ENCODE measurements around the gene VDR. TPM values are rescaled to one million over a fixed set of nuclear protein-coding genes. Genes with fewer than 3 reads are reported as not detected.

VDR gene
- total and polyA plus RNA-seq, 2 experiments from 2014 or later, result 3.2 to 4.9 TPM

DNA sequence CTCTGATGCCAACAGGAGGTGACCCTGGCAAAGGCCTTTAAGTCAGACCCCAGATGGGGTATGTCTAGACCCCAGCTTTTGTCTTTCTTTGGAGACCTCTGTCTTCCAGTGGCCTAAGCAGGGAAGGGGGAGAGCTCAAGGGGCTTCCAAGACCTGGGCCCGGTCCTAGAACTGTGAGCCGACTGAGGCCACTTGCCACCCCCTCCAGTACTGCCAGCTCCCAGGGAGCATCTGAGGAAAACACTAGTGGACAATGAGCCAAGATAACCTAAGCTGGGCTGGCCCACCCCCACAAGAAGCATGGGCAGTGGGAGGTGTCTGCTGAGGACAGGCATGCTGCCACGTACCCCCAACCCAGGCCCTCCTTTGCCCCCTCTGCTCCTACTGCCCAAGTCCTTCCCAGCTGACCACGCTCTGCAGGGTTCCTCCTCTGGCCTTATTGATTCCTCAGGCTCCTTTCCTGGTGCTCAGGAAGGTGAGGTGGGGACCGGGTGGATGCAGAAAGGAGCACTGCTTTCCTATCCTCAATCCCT is 21.1 kb downstream of the VDR start:
- Histone ChIP-seq H3K79me2 (no peaks in the 10 kb centered on the region), H3K4me2 (no peak overlapping the region), H4K20me1 (ENCODE audit: insufficient read depth, poor library complexity, severe bottlenecking) (no peaks in the 10 kb centered on the region), H3K27me3 (no peaks in the 10 kb centered on the region), H3K9me2 (replicated peaks; ENCODE audit: insufficient read depth) (no peaks in the 10 kb centered on the region), H2AFZ (no peak overlapping the region), H3K4me1 (ENCODE audit: insufficient read depth) (peaks cover 3% of the 10 kb centered on the region), H3K36me3 (replicated peaks; ENCODE audit: insufficient read depth, low read depth) (no peaks in the 10 kb centered on the region), H3K9me3 (ENCODE audit: low read depth) (no peaks in the 10 kb centered on the region), H3K4me3 (no peak overlapping the region), H3K27ac (no peak overlapping the region)
- DNase-seq (ENCODE audit: low spot score), result no peak
- TF ChIP-seq EZH2phosphoT487 (IDR thresholded peaks at IDR 0.05; ENCODE audit: low read depth, severe bottlenecking, unreplicated experiment) (no peak), EZH2 (IDR thresholded peaks at IDR 0.05; ENCODE audit: borderline replicate concordance) (no peak)
- TF ChIP-seq, protein P1, sequence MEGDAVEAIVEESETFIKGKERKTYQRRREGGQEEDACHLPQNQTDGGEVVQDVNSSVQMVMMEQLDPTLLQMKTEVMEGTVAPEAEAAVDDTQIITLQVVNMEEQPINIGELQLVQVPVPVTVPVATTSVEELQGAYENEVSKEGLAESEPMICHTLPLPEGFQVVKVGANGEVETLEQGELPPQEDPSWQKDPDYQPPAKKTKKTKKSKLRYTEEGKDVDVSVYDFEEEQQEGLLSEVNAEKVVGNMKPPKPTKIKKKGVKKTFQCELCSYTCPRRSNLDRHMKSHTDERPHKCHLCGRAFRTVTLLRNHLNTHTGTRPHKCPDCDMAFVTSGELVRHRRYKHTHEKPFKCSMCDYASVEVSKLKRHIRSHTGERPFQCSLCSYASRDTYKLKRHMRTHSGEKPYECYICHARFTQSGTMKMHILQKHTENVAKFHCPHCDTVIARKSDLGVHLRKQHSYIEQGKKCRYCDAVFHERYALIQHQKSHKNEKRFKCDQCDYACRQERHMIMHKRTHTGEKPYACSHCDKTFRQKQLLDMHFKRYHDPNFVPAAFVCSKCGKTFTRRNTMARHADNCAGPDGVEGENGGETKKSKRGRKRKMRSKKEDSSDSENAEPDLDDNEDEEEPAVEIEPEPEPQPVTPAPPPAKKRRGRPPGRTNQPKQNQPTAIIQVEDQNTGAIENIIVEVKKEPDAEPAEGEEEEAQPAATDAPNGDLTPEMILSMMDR (IDR thresholded peaks at IDR 0.05; ENCODE audit: poor library complexity), result no peak
- WGBS (ENCODE audit: low lambda C conversion rate, missing lambda C conversion rate), result 90% methylated on average over 5 of the region's 5 CpGs

DNA sequence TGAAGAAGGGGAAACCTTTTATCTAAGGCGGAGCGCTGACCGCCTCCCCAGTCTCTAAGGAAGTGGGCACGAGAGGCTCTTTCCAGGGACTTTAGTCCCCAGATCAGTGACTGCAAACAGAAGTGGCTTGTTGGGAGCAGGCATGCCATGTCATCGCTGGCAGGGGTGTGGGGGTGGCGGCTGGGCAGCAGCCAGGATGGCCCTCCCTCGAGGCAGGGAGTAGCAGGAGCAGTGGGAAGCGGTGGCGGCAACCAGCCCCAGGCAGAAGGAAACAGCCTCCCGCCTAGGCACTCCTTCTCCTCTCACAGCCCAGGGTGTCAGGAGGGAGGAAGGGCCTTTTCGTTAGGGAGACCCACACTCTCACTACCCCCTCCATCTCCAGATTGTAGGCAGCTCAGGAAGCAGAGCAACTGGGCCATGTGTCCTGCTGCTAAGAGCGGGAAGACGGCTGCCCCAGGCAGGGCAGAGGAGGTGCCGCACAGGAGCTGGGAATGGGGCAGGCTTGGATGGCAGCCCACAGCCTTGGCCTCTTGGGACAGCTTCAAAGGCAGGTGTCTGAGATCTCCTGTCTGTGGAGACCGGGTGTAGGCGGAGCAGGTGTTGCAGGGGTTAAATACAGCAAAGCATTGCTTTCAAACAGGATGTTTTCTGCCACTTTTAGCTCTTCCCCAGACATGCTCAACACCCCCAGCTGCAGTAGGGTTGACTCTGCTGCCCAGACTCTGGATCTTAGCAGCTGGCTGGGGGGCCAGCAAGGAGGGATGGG is 21.8 kb downstream of the VDR start:
- Histone ChIP-seq H3K9me2 (replicated peaks; ENCODE audit: insufficient read depth) (no peaks in the 10 kb centered on the region), H3K9me3 (ENCODE audit: low read depth) (no peaks in the 10 kb centered on the region), H2AFZ (no peak overlapping the region), H3K36me3 (replicated peaks; ENCODE audit: insufficient read depth, low read depth) (no peaks in the 10 kb centered on the region), H4K20me1 (ENCODE audit: insufficient read depth, poor library complexity, severe bottlenecking) (no peaks in the 10 kb centered on the region), H3K4me3 (no peak overlapping the region), H3K4me1 (ENCODE audit: insufficient read depth) (no peaks in the 10 kb centered on the region), H3K4me2 (no peak overlapping the region), H3K27ac (no peak overlapping the region), H3K79me2 (no peaks in the 10 kb centered on the region), H3K27me3 (no peaks in the 10 kb centered on the region)
- TF ChIP-seq EZH2 (IDR thresholded peaks at IDR 0.05; ENCODE audit: borderline replicate concordance) (no peak), EZH2phosphoT487 (IDR thresholded peaks at IDR 0.05; ENCODE audit: low read depth, severe bottlenecking, unreplicated experiment) (no peak)
- 90% methylated on average over 14 of the region's 16 CpGs for whole genome bisulfite sequencing (ENCODE audit: low lambda C conversion rate, missing lambda C conversion rate)
- DNase-seq (ENCODE audit: low spot score), result no peak

DNA sequence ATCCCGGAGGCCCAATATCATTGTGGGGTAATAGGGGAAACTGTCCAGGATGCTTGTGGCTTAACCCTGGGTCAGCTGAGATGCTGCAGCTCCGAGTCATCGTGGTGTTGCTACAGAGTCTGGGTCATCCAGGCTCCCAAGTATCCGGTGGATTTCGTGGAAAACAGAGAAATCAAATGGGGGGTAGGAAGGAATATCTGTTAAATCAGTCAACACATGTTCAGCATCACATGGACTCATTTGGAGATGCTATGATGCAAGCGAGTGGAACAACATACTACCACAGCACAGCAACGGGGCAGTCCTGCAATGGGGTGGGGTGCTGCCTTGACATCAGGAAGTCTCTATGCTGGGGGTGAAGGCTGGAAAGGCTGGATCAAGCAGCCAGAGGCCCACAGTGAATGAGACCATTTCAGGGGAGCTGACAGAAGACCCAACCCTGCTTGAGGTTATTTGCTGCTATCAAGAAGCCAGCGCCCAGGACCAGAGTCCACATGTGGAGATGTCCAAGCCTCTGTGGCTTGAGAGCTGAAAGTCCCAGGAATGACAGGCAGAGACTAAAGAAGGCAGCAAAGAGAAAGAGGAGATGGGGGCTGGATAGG is 22.9 kb downstream of the VDR start:
- 72% methylated on average over 8 of the region's 8 CpGs for WGBS (ENCODE audit: low lambda C conversion rate, missing lambda C conversion rate)
- Histone ChIP-seq H3K36me3 (replicated peaks; ENCODE audit: insufficient read depth, low read depth) (no peaks in the 10 kb centered on the region), H3K9me2 (replicated peaks; ENCODE audit: insufficient read depth) (no peaks in the 10 kb centered on the region), H3K79me2 (no peaks in the 10 kb centered on the region), H3K4me2 (no peak overlapping the region), H3K4me1 (ENCODE audit: insufficient read depth) (no peaks in the 10 kb centered on the region), H3K27me3 (no peaks in the 10 kb centered on the region), H2AFZ (no peak overlapping the region), H3K9me3 (ENCODE audit: low read depth) (no peaks in the 10 kb centered on the region), H4K20me1 (ENCODE audit: insufficient read depth, poor library complexity, severe bottlenecking) (no peaks in the 10 kb centered on the region), H3K4me3 (no peak overlapping the region), H3K27ac (peak overlapping the region; percentile 31)
- TF ChIP-seq, protein P1 (IDR thresholded peaks at IDR 0.05; ENCODE audit: poor library complexity), result no peak
- TF ChIP-seq EZH2phosphoT487 (IDR thresholded peaks at IDR 0.05; ENCODE audit: low read depth, severe bottlenecking, unreplicated experiment), result no peak
- TF ChIP-seq EZH2 (IDR thresholded peaks at IDR 0.05; ENCODE audit: borderline replicate concordance), result no peak
- DNase-seq (ENCODE audit: low spot score), result peak; percentile 38

DNA sequence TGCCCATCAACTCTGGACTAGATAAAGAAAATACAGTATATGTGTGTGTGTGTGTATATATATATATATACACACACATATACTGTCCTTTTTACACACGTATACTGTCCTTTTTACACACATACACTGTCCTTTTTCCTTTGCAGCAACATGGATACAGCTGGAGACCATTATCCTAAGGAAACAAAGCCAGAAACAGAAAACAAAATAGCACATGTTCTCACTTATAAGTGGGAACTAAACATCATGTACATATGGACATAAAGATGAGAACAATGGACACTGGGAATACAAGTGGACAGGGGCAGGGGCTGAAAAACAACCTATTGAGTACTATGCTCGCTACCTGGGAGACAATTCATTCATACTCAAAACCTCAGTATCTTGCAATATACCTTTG is 23.7 kb downstream of the VDR start:
- H2AFZ ChIP-seq, result no peak overlapping the region
- H3K9me2 ChIP-seq (replicated peaks; ENCODE audit: insufficient read depth), result no peaks in the 10 kb centered on the region
- H3K27ac ChIP-seq, result no peak overlapping the region
- H3K9me3 ChIP-seq (ENCODE audit: low read depth), result no peaks in the 10 kb centered on the region
- H3K4me1 ChIP-seq (ENCODE audit: insufficient read depth), result no peaks in the 10 kb centered on the region
- H3K4me2 ChIP-seq, result no peak overlapping the region
- DNase-seq (ENCODE audit: low spot score), result no peak
- H3K4me3 ChIP-seq, result no peak overlapping the region
- TF ChIP-seq, protein P1 (IDR thresholded peaks at IDR 0.05; ENCODE audit: poor library complexity), result no peak
- no peak for TF ChIP-seq EZH2phosphoT487 (IDR thresholded peaks at IDR 0.05; ENCODE audit: low read depth, severe bottlenecking, unreplicated experiment)
- no peaks in the 10 kb centered on the region for H3K79me2 ChIP-seq
- WGBS (ENCODE audit: low lambda C conversion rate, missing lambda C conversion rate), result 93% methylated on average over 2 of the region's 2 CpGs
- no peaks in the 10 kb centered on the region for H3K27me3 ChIP-seq
- H3K36me3 ChIP-seq (replicated peaks; ENCODE audit: insufficient read depth, low read depth), result no peaks in the 10 kb centered on the region
- no peaks in the 10 kb centered on the region for H4K20me1 ChIP-seq (ENCODE audit: insufficient read depth, poor library complexity, severe bottlenecking)
